HG02678 (cell line): Measurements from ENCODE around the gene MOB3C.

Source experiments
- ATAC-seq: cut with Tn5 transposase; IDR thresholded peaks from one replicate; pipeline ENCODE4 v1.9.1; 2021; ENCODE audit warnings: mild to moderate bottlenecking, moderate library complexity; ENCODE audit not compliant: unreplicated experiment

MOB3C gene

GRCh38 chr1:46639547-46639946 is 22.9 kb upstream of the MOB3C start:
- ATAC-seq: no peak

DNA sequence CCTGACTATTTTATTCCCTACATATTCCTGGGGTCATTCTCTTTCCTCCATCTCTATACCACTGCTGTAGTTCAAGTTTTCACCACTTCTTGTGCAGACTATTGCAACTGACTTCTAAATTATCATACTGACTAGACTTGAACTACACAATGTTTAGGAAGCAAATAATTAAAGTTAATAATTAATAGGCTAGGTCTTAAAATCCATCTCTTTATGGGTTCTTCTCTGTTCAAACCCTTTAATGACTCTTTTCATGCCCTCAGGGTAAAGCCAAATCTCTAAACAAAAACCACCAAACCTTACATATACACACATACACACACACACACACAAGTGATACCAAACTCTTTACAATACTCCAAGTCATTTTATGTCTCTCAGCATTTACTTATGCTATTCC is 22.3 kb upstream of the MOB3C start:
- no peak for ATAC-seq

DNA sequence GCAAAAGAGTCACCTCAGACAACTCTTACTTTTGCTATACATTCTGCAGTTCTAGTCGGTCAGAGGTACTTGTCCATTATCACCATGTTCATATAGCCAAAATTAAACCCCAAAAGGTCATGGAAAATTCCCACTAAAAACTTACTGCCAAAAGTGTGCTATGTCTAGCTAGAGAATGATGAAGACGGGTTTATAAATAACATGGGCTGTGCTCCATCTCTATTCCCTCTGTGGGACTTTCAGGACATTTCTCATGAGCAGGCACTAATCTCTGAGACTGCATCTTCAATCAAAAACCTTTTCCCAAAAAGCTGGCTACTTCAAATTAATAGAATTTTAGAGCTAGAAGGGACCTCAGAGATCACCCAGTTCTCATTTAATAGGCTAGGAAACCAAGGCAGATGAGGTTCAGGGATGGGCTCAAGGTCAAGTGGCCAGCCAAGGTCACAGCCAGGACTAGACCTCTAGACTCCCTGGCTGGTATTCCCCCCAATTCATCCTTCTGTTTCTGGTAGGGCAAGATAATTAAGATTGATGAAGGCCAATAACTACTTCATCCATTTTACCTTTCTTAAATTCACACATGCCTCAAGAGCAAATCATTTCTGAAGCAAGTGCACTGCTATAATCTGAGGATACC is 21.0 kb upstream of the MOB3C start:
- ATAC-seq: no peak

DNA sequence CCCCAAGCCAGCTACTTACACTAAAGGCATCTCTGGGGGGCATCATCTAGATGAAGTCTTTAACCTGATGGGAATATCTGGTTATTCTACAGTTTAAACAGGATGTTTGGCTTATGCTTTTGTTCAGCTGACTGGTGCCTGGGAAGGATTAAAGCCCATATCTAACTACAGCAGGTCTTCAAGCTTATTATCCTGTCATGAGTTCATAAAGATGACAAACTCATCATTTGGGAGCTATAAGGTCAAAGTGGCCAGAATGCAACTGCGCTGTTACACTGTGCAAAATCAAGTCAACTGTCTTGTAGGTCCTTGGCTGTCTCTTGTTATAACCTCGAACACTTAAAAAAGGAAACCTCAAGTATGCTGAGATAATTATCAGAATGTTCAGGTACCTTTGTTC is 18.6 kb upstream of the MOB3C start:
- ATAC-seq: no peak

- no peak for ATAC-seq
Measured at GRCh38 chr1:46630719-46631118, 14.1 kb upstream of the MOB3C start.

DNA sequence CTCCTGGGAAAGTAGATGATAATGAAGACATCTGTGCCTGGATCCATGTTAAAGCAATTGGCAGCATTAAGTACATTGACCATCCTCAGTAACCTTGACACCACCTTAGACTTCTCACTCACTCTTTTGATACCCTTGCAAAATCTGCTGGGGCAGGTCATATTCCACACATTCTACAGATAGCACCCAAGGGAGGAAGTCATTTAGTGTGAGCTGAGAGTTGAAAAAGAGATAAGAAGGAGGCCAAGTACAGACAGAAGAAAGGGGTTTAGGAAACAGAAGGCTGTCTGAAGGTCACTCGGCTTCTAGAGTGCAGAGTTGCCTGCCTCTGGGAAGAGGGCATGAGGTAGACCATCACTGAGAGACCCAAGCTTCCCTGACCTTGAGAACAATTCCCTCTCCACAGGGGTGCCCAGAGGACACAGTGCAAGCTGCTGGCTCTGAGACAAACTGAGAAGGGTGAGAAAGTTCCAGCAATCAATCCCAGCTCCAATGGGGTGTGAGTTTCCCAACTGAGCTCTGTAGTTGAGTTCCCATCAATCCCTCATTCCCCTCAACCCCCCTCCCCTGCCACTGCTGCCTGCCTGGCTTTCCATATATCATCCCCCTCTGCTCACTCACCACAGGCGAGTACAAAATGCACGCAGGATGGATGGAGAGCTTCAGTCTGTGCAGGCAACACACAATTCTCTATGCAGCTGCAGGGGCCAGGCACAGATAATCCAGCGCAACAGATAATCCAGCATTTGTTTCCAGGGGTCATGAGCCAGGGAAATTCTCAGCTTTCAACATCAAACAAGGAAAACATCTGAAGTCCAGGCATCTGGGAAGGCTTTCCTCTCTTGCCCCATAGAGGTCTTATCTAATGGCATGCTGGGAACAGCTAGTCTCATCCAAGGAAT is 7.4 kb upstream of the MOB3C start:
- ATAC-seq: no peak

GRCh38 chr1:46622344-46622743 is 5.7 kb upstream of the MOB3C start:
- no peak for ATAC-seq

- ATAC-seq: no peak
Measured at GRCh38 chr1:46621930-46622329, 5.3 kb upstream of the MOB3C start.

DNA sequence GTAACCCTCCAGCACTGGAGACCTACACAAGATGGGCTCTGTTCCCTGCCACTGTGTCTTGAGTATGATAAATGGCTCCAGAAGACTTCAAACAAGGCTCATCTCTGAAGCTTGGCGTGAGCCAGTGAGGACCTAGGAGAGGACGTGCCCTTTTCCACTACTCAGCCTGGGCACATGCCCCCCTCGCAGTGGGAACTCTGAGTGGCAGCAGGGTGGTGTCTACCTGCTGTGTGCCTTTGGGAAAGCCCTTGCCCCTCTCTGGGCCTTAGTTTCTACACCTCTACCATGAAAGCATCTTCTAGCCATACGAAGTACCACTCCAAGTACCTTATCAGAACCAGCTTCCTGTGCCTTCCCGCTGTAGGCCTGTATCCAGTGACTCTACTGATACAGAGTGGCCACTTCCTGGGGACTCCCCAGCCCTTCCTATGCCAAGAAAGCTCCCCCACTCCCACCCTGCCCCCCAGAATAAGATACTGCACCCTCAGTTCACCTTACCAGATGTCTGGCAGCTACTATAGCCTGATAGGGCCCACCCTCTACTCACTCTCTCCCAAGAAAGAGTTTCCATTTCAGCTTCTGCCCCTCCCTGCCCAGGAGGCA is 3.1 kb upstream of the MOB3C start:
- no peak for ATAC-seq

DNA sequence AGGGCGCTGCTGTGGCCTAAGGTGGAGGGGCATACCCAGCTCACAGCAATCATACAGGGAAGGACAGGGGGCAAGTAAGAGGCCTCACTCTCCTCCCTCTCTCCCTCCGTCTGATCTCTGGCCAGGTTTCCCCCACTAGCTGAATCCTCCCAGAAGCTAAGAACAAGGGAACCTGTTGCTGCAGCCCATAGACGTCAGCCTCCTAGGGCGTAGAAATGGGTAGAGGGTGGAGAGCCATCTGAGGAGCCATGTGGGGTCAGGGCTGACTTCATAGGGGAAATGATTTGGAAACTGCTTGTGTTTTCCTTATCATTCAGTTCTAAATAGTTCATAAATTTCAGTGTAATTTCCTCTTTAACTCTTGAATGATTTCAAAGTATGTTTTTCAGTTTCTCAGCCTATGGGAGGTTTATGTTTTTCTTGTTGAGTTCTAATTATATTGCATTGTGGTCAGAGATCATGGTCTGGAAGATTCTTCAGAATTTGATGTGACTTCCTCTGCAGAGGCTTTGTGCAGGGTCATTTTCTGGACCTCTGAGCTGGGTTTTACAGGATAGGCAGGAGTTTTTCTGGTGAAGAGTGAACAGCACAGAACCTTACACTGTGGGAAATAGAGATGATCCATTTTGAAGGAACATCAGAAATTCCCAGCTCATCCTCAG is 2.3 kb upstream of the MOB3C start:
- no peak for ATAC-seq

DNA sequence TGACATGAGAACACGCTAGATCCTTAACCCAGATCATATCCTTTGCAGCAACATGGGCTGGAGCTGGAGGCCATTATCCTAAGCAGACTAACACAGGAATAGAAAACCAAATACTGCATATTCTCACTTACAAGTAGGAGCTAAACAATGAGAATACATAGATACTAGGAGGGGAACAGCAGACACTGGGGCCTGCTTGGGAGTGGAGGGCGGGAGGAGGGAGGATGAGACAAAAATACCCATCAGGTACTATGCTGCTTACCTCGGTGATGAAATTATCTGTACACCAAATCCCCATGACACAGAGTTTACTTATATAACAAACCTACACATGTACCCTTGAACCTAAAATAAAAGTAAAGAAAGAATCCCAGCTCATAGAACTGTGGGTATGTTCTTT is 1.2 kb upstream of the MOB3C start:
- ATAC-seq: no peak

- no peak for ATAC-seq
Measured at GRCh38 chr1:46617108-46617800, 643 bp upstream of the MOB3C start.

DNA sequence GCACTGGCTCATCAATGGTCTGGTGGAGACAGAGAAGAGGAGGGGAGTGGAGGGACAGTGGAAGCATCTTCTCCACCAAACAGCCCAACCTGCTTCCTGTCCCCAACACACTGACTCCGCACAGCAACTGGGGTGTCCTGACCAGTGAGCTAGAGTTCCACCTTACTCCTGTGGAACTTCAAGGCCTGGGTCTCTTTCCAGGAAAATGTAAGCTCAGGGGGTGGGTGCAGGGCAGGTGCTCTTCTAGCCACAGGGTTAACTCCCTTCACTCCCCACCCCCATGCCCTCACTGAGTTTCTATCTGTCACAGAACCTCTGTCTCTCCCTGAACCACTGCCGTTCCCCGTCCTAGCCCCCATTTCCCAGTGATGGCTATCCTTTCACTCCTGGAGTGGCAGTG is 876 bp downstream of the MOB3C start:
- no peak for ATAC-seq

GRCh38 chr1:46615088-46615487 is 1.5 kb downstream of the MOB3C start:
- ATAC-seq: no peak

- no peak for ATAC-seq
Measured at GRCh38 chr1:46614604-46614984, 2.0 kb downstream of the MOB3C start.

DNA sequence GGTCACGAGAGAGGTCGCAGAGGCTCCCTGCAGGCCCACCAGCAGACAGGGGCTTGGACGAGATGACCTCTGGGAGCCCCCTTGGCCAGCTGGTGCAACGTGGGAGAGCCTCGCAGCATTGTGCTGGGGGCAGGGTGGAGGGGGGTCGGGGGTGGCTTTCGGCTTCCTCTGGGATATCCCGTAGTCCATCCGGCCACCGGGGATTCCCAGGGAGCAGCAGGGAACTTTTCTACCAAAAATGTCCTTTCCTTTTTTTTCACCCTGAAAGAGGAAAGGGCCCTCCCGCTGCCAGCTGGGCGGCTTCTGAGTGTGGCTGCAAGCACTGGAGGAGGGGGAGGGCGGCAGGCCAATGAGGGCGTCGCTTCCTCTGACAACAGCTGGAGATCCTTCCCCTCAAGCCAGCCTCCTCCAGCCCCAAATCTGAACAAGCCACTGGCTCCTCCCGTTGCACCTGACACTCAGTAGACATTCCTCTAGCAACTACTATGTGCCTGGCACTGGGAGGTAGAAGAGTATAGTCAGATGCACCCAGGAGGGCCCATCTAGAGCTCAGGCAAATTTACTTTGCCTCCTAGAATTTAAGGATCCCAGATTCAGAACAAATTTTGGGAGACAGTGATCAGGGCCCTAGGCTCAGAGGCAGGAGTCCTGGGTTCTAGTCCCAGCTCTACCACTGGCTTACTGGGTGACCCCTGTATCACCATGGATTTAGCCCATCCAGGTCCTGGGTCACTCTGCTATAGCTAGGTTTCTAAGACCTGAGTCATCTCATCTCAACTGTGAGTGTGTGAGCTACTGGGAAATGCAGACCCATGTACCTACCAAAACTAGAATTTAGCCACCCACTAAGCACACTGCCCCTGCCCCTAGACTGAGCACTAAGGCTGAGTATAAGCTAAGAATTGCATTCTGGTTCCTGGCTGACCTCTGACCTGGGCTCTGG is 2.7 kb downstream of the MOB3C start:
- ATAC-seq: peak; percentile 67

DNA sequence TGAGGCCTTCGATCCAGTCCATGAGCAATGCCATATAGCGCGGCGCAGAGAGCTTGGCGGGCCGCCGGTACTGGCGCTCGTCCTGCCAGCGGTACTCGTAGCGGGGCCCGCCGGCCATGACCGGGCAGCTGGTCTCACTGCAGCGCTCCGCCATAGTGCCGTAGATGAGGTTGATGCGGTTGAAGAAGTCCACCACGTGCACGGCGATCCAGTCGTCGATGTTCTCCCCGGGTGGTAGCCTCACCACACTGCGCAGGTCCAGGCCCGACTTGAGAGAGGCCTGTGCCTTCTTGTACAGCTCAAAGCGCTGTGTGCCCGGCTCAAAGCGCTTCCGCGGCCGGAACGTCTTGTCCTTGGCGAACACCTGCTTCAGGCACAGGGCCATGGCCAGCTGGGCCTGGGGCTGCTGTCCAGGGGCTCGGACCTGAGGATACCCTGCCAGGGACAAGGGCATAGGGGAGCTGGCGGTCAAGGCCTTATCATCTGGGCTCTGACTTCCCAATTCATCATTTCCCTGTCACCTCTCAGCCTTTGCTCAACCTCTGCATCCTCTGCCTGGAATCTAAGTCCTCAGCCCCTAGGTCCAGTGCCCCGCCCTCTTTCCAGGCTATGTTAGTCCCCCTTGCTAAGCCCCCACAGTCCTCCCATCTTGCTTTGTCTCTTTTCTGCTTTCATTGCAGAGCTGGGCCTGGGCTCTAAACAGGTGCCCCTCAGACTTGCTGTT is 3.5 kb downstream of the MOB3C start:
- ATAC-seq: no peak

DNA sequence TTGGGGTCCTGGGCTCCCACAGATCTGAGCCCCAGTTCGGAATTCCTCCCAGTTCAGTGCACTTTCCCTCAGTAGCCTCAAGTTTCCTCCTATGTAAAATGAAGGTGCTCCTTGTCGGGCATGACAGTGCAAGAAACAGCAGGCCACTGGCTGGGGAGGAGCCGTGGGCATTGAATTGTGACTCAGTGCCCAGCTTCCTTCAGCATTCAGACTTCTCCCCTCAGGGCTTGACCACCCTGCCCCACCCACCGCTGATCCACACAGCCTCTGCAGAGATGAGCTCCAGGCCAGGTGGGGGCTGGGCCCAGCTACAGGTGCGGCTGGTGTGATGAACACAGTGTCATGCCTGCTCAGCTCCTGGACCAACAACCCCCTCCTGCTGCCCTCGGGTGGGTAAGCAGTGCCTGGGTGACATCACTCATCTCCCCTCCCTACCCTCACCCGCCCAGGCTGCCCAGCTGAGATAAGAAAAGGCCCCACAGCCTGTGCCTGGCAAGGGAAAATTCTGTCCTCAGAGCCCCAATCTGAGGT is 4.9 kb downstream of the MOB3C start:
- ATAC-seq: no peak
